ENCODE data around the gene HOXA9. TPM values are rescaled to one million over a fixed set of nuclear protein-coding genes. Genes with fewer than 3 reads are reported as not detected.

The HOXA9 gene
- total RNA-seq, 2 experiments from 2014 or later = not detected

- no peak overlapping the region for H2AFZ ChIP-seq (ENCODE audit: low read length)
- CTCF ChIA-PET (ENCODE audit: unreplicated experiment) = no interaction called here
- H3K9me3 ChIP-seq (ENCODE audit: low read length) = no peaks in the 10 kb centered on the region
- DNase-seq (ENCODE audit: low spot score) = no peak
- no peaks in the 10 kb centered on the region for H3K9me2 ChIP-seq (ENCODE audit: insufficient read depth, low read length)
- no peak overlapping the region for H3K4me3 ChIP-seq (ENCODE audit: low read depth, low read length, poor library complexity, severe bottlenecking)
- intact Hi-C loops (cut with micrococcal nuclease; ENCODE audit: unreplicated experiment) = loop anchor here (5.0 kb wide), 2 partner anchors 497 to 662 kb away; no protein-coding TSS in a partner anchor
- H3K4me2 ChIP-seq (ENCODE audit: low read length) = no peak overlapping the region
- no peaks in the 10 kb centered on the region for H3K79me2 ChIP-seq (ENCODE audit: insufficient read depth, low read depth, low read length)
- no peak overlapping the region for H3K27ac ChIP-seq (ENCODE audit: low read depth, low read length, poor library complexity, severe bottlenecking)
- H3K4me1 ChIP-seq (ENCODE audit: insufficient read depth, low read length, poor library complexity, severe bottlenecking) = peaks cover 6% of the 10 kb centered on the region
- POLR2A ChIA-PET = no interaction called here
- no TSS peak for BruUV-seq (replicated peaks)
- H4K20me1 ChIP-seq (ENCODE audit: insufficient read depth, low read length) = no peaks in the 10 kb centered on the region
- TF ChIP-seq EZH2phosphoT487 (IDR thresholded peaks at IDR 0.05; ENCODE audit: borderline replicate concordance, low read depth, low read length) = no peak
- TF ChIP-seq CTCF (conservative IDR thresholded peaks at IDR 0.05; ENCODE audit: low read length) = no peak
- no peaks in the 10 kb centered on the region for H3K36me3 ChIP-seq (ENCODE audit: insufficient read depth, low read length)
These were observed 809 bp downstream of the HOXA9 start for GRCh38 chr7:27164367-27165088.

GRCh38 chr7:27164045-27164366 lies 1.3 kb downstream of the HOXA9 start:
- intact Hi-C loops (cut with micrococcal nuclease; ENCODE audit: unreplicated experiment) = loop anchor here (5.0 kb wide), 2 partner anchors 497 to 662 kb away; no protein-coding TSS in a partner anchor
- no peak for DNase-seq (ENCODE audit: low spot score)
- Histone ChIP-seq H3K4me3 (ENCODE audit: low read depth, low read length, poor library complexity, severe bottlenecking) (no peak overlapping the region), H3K9me3 (ENCODE audit: low read length) (no peaks in the 10 kb centered on the region), H3K27ac (ENCODE audit: low read depth, low read length, poor library complexity, severe bottlenecking) (no peak overlapping the region), H2AFZ (ENCODE audit: low read length) (no peak overlapping the region), H4K20me1 (ENCODE audit: insufficient read depth, low read length) (no peaks in the 10 kb centered on the region), H3K79me2 (ENCODE audit: insufficient read depth, low read depth, low read length) (no peaks in the 10 kb centered on the region), H3K9me2 (ENCODE audit: insufficient read depth, low read length) (no peaks in the 10 kb centered on the region), H3K36me3 (ENCODE audit: insufficient read depth, low read length) (no peaks in the 10 kb centered on the region), H3K4me2 (ENCODE audit: low read length) (no peak overlapping the region), H3K4me1 (ENCODE audit: insufficient read depth, low read length, poor library complexity, severe bottlenecking) (peaks cover 6% of the 10 kb centered on the region)
- POLR2A ChIA-PET = no interaction called here
- no peak for TF ChIP-seq EZH2phosphoT487 (IDR thresholded peaks at IDR 0.05; ENCODE audit: borderline replicate concordance, low read depth, low read length)
- no peak for TF ChIP-seq CTCF (conservative IDR thresholded peaks at IDR 0.05; ENCODE audit: low read length)
- CTCF ChIA-PET (ENCODE audit: unreplicated experiment) = no interaction called here
- no TSS peak for BruUV-seq (replicated peaks)

- TF ChIP-seq EZH2phosphoT487 (IDR thresholded peaks at IDR 0.05; ENCODE audit: borderline replicate concordance, low read depth, low read length) (no peak), CTCF (conservative IDR thresholded peaks at IDR 0.05; ENCODE audit: low read length) (no peak)
- H3K4me1 ChIP-seq (ENCODE audit: insufficient read depth, low read length, poor library complexity, severe bottlenecking) = peaks cover 6% of the 10 kb centered on the region
- H3K9me2 ChIP-seq (ENCODE audit: insufficient read depth, low read length) = no peaks in the 10 kb centered on the region
- ChIA-PET CTCF (ENCODE audit: unreplicated experiment) (no interaction called here), POLR2A (interaction anchor here (1.0 to 1.3 kb wide), 2 partner anchors 14 to 424 kb away, joined by 4 read pairs; no protein-coding TSS in a partner anchor)
- no peak overlapping the region for H2AFZ ChIP-seq (ENCODE audit: low read length)
- H3K4me2 ChIP-seq (ENCODE audit: low read length) = no peak overlapping the region
- DNase-seq (ENCODE audit: low spot score) = no peak
- BruUV-seq (replicated peaks) = no TSS peak
- no peaks in the 10 kb centered on the region for H4K20me1 ChIP-seq (ENCODE audit: insufficient read depth, low read length)
- no peaks in the 10 kb centered on the region for H3K79me2 ChIP-seq (ENCODE audit: insufficient read depth, low read depth, low read length)
- no peaks in the 10 kb centered on the region for H3K36me3 ChIP-seq (ENCODE audit: insufficient read depth, low read length)
- H3K4me3 ChIP-seq (ENCODE audit: low read depth, low read length, poor library complexity, severe bottlenecking) = no peak overlapping the region
- H3K9me3 ChIP-seq (ENCODE audit: low read length) = no peaks in the 10 kb centered on the region
- intact Hi-C loops (cut with micrococcal nuclease; ENCODE audit: unreplicated experiment) = loop anchor here (5.0 kb wide), 2 partner anchors 496 to 661 kb away; no protein-coding TSS in a partner anchor
- no peak overlapping the region for H3K27ac ChIP-seq (ENCODE audit: low read depth, low read length, poor library complexity, severe bottlenecking)
These were observed 1.9 kb downstream of the HOXA9 start for GRCh38 chr7:27163288-27164044.

Data from OCI-LY7 (cell line).